ENCODE results near the gene FBL.

- TF ChIP-seq CTCF (IDR thresholded peaks at IDR 0.05; ENCODE audit: low read depth, low read length), result peak; percentile 84
- TF ChIP-seq EZH2phosphoT487 (IDR thresholded peaks at IDR 0.05; ENCODE audit: low read depth), result no peak
These were observed 2.0 kb downstream of the FBL start for GRCh38 chr19:39843919-39844793.
